Measurements from ENCODE around the gene CCL26. TPM values are rescaled to one million over a fixed set of nuclear protein-coding genes. Genes with fewer than 3 reads are reported as not detected.

The CCL26 gene
- 1.1 TPM for total RNA-seq

GRCh38 chr7:75772081-75773077 lies at the start of gene CCL26:
TSS of gene CCL26 (minus strand) at chr7:75772211. CDS start at chr7:75772176, 35 bp downstream.
- peak; percentile 56 for DNase-seq (ENCODE audit: low spot score)

GRCh38 chr7:75820688-75821087 lies 48.7 kb upstream of the CCL26 start:
- DNase-seq (ENCODE audit: low spot score) = no peak

GRCh38 chr7:75819711-75820110 lies 47.7 kb upstream of the CCL26 start:
- DNase-seq (ENCODE audit: low spot score) = no peak

GRCh38 chr7:75818472-75818871 lies 46.5 kb upstream of the CCL26 start:
- DNase-seq (ENCODE audit: low spot score) = no peak

GRCh38 chr7:75817116-75817515 lies 45.1 kb upstream of the CCL26 start:
- DNase-seq (ENCODE audit: low spot score) = no peak

- no peak for DNase-seq (ENCODE audit: low spot score)
These were observed 43.5 kb upstream of the CCL26 start for GRCh38 chr7:75815418-75816064.

GRCh38 chr7:75814407-75814947 lies 42.5 kb upstream of the CCL26 start:
- DNase-seq (ENCODE audit: low spot score) = no peak

- DNase-seq (ENCODE audit: low spot score) = no peak
These were observed 41.8 kb upstream of the CCL26 start, which contains the start of gene CCL24 for GRCh38 chr7:75813781-75814236. TSS of gene CCL24 (minus strand) at chr7:75813806. CDS start at chr7:75813715, 91 bp downstream.

GRCh38 chr7:75813084-75813483 lies 41.1 kb upstream of the CCL26 start:
- DNase-seq (ENCODE audit: low spot score) = no peak

GRCh38 chr7:75811894-75812678 lies 40.1 kb upstream of the CCL26 start:
- DNase-seq (ENCODE audit: low spot score) = no peak

- no peak for DNase-seq (ENCODE audit: low spot score)
These were observed 37.4 kb upstream of the CCL26 start for GRCh38 chr7:75809396-75809795.

- DNase-seq (ENCODE audit: low spot score) = no peak
These were observed 36.1 kb upstream of the CCL26 start for GRCh38 chr7:75808106-75808505.

GRCh38 chr7:75807452-75807851 lies 35.4 kb upstream of the CCL26 start:
- no peak for DNase-seq (ENCODE audit: low spot score)

GRCh38 chr7:75806560-75807307 lies 34.7 kb upstream of the CCL26 start:
- no peak for DNase-seq (ENCODE audit: low spot score)

GRCh38 chr7:75804705-75805104 lies 32.7 kb upstream of the CCL26 start:
- no peak for DNase-seq (ENCODE audit: low spot score)

GRCh38 chr7:75804004-75804403 lies 32.0 kb upstream of the CCL26 start:
- DNase-seq (ENCODE audit: low spot score) = no peak

GRCh38 chr7:75802552-75802821 lies 30.5 kb upstream of the CCL26 start:
- DNase-seq (ENCODE audit: low spot score) = no peak

GRCh38 chr7:75798770-75799169 lies 26.8 kb upstream of the CCL26 start:
- no peak for DNase-seq (ENCODE audit: low spot score)

GRCh38 chr7:75796420-75796819 lies 24.4 kb upstream of the CCL26 start:
- no peak for DNase-seq (ENCODE audit: low spot score)

- no peak for DNase-seq (ENCODE audit: low spot score)
These were observed 23.8 kb upstream of the CCL26 start for GRCh38 chr7:75795831-75796285.

GRCh38 chr7:75793676-75794075 lies 21.7 kb upstream of the CCL26 start:
- no peak for DNase-seq (ENCODE audit: low spot score)
